GM18870 (cell line): Measurements from ENCODE around the gene LDLRAD4.
A peak's percentile ranks its signal among the peaks of the same experiment; 100 is the strongest.

Source experiments
- ATAC-seq: cut with Tn5 transposase; IDR thresholded peaks from one replicate; pipeline ENCODE4 v1.9.1; 2021; ENCODE audit warnings: moderate library complexity; ENCODE audit not compliant: unreplicated experiment

LDLRAD4 gene

DNA sequence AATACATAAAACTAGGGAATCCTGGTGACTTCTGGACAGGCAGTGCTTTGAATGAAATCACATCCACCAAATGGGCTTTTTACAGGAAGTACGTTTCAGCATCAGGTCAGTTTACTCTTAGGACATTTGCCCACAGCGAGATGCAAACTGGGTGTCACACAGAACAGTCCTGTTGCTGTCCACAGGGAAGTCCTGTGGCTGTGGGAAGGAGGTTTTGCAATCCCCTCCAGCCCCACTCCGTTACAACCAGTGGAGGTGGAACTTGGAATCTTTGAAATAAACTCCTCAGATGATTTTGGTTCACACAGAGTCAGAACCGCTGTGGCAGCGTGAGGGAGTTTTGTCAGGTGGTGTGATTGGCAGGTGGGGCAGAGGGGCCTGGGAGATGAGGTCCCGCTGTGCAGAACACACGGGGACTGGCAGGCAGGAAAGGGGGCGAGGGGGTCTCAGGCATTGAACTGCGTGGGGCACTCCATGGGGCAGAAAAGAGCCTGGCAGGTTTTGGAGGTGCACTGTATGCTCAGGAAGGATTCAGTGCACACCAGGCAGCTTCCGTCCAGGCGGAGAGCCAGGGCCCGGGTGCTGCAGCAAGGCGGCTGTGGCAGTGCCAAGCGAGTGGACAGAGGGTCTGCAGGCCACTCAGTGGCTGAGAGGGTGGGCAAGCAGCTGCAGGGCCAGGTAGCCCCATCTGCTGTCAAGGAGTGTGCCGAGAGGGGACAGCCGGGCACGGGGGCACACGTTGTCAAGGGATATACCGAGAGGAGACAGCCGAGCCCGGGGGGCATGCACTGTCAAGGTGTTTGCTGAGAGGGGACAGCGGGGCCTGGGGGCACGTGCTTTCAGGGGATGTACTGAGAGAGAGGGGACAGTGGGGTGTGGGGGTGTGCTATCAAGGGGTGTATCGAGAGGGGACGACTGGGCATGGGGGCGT, 148.7 kb downstream of the LDLRAD4 start:
- no peak for ATAC-seq

DNA sequence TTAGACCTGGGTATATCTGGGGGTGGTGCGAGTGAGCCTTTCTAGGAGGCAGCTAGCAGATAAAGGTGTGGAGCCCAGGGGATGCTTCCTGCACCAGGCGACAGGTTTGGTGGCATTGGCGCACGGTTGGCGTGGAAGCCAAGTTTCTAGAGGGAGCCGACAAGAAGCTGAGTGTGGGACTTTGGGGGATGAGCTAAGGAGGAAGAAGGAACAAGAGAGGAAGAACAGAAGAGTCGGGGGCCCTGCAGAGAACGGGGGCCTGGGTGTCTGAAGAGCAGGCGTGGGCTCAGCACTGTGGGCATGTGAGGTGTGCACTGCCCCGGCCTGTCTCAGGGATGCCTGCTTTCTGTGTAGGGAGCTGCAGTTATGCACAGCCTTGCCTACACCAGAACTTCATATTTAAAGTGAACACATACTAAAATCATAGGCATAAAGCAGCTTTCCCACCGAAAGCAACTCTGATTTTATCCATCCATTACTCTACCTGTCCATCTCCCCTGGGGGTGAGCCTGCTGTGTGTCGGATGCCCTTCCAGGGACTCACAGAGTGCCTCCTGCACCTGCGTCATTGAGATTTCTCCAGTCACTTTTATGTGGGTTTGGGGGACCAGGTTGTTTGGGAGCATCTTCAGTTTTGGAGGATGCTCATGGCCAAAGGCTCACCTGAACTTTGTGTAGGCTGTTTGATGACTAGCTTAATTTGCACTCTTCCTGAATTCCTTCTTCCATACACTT, 149.7 kb downstream of the LDLRAD4 start:
- ATAC-seq = no peak

DNA sequence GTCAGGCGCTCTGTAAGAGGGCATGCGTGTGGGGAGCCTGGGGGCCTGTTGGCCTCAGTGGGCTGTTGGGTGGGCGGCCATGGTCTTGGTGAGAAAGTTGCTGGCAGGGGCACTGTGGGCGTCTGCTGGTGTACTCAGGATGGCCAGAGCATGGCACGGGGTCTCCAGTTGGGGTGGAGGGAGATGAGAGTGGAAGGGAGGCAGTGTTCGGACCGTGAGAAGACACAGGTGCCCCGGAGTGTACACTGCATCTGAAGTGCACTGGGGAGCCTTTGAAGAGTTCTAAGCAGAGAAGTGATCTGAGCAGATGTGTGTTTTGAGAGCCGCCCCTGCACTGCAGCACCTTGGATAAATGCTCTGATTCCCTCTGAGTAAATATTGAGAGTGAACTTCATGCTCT, 150.8 kb downstream of the LDLRAD4 start:
- ATAC-seq = no peak

DNA sequence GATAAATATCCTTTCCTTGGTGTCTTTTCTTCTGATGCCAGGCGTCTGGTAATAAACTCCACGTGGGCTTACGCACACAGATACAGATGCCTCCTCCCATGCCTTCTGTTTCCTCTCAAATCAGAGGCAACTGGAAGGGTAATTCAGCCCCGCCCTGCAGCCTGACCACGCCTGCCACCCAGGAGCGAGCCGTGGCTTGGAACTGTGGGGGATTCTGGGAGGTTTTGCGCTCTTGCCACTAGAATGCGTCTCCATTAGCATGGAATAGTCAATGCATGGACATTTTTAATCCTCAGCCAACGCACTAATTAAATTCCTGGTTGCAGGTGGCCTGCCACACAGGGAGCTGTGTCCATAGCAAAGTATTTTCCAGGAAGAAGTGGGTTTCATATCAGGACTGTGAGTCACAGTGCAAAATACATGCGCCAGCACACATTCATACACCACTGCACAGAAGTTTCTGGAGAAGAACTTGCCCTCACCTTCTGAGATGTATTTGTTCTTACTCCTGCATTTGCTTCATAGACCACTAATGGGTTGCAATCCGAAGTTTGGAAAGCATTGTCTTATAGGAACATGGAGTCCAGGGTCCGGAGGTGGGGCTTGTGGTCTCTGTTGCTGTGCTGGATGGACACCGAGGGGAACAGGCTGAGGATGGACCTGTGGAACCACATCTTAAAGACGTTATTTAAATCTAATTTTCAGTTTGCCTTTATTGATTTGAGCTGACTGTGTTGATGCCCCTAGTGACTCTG, 151.4 kb downstream of the LDLRAD4 start:
- no peak for ATAC-seq

DNA sequence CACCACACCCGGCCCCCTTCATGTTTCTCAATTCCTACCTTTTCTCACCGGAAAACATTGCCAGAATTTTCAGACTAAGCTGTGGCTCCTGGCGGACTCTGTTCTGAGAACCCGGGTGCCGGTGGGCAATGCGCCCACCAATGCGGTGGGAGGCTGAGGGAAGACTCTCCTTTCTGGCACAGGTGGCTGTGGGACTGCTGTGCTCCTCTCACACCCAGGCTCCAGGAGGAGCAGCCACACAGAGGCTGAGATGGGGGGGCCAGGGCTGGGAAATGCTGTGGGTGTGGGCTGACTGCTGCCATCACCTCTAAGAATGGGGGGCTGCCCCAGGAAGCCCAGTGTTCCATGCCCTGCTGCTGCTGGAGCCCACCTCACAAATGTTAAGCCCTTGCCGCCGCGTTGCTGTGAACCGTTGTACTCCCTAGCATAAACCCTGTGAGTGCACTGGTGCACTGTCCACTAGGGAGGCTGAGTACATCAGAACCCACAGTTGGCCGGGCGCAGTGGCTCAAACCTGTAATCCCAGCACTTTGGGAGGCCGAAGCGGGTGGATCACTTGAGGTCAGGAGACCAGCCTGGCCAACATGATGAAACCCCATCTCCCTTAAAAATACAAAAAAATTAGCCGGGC, 152.6 kb downstream of the LDLRAD4 start:
- ATAC-seq = no peak

DNA sequence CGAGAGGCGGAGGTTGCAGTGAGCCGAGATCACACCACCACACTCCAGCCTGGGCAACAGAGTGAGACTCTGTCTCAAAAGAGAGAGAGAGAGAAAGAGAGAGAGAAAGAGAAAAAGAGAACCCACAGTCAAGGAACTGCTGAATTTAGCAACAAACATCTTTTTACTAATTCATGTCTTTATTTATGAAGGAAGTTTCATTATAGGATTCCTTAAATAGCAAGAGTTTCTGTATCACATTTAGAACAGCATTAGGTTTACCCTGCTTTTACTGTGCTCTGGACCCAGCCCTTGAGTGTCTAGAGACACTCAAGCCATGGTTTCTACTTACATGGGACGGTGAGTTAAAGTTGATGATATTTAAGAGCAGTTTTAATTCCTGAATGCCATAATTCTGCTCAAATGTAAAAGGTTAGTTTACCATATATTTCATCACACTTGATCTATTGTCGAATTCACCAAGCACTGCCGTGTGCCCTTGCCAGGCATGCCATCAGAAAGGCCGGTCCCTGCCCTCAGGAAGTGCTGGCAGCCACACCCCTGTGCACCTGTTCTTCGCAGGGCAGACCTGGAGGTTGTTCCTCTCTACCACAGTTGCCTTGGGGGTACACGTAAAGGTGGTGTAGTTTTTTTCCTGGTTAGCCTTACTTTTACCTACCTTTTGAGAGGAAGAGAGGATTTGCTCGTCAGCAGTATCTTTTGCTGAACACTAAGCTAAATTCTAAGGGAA, 153.3 kb downstream of the LDLRAD4 start:
- no peak for ATAC-seq

DNA sequence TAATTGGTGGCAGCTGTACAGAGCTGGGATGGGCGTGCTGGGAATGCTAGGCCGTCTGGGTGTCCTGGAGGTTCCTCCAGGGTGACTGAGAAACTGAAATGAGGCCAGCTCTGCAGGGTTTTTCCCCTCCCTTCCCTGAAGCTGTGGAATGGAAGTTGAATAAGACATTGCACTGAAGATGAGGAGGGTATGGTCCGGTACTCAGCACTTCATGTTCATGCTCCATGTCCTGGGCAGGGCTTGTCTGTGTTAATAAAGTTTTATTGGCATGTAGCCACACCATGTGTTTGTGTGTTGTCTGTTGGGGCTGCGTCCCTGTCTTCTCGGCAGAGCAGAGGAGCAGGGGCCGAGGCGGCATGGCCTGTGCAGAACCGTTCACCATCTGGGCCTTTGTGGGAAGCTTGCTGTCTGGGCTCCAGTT, 154.0 kb downstream of the LDLRAD4 start:
- no peak for ATAC-seq

DNA sequence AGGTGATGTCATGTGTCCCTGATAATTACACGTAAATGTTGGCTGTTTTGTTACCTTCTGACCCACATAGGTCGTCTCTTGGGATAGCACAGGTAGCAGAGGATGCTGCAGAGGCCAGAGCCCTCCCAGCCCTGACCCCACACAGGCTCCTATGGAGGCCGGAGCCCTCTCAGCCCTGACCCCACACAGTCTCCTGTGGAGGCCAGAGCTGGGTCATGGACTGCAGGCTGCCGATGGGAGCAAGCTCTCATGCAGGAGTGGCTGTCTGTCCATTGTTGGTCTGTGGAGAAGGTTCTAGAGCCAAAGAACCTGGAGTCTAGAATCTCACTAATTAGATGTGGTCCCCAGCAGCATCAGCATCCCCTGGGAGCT, 155.5 kb downstream of the LDLRAD4 start:
- ATAC-seq = no peak

DNA sequence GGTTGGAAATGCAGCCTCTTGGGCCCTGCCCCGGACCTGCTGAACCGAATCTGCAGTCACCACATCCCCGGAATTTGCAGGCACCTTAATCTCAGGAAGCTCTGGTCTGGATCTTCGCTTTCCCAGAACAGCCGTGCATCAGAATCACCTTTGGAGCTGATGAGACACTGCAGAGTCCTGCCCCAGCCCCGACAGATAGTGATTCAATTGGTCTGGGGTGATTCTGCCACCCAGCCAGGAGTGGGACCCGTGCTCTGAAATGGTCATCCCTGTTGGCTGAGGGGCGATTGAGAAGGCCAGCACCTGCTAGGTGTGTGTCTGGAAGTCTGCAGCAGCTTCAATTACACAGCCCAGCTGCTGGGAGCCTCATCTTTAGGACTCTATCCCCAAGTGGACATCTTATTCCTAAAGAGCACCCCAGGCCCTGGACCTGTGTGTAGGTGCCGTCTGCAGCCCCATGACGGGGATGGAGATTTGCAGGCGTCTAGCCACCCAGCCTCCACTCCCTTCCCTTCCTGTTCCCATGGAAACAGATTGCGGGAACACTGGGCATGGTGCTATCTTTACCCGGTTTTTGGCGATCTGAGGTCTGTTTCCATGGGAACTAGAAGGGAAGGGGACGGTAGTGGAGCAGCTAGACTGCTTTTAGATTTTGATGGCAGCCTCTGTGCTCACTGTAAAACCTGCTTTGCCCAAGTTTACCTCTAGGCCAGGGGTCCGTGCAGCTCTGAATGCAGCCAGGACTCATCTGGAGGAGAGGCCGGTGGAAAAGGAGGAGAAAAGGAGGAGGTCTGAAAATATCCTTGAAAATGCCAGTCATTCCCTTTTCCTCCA, 156.1 kb downstream of the LDLRAD4 start:
- no peak for ATAC-seq

DNA sequence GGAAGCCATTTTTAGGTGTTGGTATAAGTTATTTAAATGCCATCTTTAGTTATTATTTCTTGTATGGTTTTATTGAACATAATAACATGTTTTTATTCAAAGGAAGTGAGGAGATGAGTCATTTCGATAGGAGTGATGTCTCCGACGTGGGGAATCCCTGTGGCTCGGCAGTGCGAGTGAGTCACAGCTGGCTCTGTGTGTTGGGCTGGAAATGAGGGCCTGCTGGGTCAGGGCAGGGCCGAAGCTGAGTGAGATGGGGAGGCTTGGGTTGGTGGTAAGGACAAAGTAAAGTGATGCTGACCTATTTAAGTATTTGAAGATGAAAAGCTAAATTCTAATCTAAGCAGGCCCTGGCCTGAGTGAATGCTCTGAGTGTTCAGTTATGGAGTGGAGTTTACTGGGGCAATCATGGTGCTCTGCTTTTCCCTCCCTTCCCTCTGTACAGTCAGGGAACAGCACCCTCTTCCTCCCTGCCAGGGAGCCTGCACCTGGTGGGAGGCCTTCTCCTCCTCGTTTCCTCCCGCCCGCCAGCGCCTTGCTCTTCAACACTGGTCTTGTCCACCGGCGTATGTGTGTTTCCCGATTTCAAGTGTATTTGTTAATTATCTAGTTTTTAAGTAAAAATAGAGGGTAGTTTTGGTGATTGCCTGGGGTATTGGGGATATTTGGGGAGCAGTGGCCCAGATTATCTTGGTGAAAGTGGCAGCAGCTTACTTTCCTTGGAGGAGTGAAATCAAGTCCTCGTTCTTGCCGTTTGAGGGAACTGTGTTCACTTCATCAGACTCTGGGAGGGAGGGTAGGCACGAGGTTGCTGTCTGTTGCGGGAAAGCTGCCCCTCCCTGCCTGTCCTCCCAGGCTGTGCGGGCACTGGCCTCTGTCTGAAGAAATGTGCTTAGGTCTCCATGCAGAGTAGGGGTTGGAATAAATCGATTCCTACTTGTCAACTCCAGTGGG, 157.0 kb downstream of the LDLRAD4 start:
- peak; percentile 81 for ATAC-seq

DNA sequence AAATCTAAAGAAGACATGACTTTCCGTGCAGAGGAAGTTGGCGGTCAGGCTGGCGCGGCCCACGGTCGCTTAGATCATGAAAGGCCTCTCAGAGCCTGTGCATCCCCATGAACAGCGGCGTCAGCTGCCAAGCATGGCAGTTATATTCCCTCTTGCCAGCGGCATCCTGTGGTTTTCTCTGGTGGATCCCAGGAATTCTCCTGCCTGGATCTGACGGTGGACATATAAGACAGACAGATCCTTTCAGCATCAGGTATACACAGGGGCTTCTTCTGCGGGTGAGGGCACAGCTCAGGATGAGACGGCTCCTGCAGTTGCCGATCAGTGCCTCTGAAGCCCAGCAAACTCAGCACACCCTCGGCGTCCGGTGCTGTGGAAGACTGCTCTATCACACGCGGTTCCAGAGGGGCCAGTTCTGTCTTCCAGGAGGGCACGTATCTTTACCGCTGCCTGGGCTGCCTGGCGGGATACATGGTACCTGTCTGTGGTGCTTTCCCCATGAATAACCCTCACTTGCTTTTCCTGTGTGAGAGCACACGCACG, 157.8 kb downstream of the LDLRAD4 start:
- no peak for ATAC-seq

DNA sequence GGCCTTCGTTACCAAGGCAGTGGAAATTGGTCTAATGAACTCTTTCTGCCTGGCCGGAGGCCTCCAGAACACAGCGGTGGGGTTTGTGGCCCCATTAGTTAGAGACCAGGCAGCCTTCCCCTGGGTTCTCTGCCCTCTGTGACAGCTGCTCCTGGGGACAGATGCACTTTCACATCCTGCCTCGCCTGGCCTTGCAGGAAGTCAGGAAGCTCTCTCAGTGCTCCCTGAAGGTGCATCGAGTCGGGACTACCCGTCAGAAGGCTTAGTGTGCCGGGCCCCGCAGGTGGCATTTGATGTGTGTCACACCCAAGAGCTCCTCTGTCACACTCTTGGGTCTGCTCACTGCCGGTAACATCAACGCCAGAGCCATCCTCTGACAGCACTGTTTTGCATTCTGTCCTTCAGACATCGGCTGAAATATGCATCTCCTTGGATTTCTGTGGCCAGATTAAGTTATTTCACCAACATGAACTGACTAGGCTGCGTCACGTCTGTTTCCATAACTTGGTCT, 158.3 kb downstream of the LDLRAD4 start:
- ATAC-seq = peak; percentile 34

DNA sequence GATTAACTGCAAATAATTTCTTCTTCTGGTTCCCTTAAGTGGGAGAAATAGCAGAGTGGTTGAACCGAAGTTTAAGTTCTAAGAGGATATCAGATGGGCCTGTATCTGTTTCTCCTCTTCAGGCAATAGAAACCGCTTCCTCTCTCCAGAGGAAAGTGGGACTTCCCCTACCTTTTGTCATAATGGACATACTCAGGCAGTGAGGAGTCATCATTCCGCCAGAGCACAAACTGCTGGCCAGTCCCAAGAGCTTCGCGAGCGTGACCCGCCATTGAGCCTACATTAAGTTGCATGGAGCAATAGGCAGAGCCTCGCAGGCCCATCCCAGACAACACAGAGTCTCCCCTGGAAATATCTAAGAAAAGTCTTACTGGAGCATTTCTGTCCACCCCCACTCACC, 158.9 kb downstream of the LDLRAD4 start:
- no peak for ATAC-seq

DNA sequence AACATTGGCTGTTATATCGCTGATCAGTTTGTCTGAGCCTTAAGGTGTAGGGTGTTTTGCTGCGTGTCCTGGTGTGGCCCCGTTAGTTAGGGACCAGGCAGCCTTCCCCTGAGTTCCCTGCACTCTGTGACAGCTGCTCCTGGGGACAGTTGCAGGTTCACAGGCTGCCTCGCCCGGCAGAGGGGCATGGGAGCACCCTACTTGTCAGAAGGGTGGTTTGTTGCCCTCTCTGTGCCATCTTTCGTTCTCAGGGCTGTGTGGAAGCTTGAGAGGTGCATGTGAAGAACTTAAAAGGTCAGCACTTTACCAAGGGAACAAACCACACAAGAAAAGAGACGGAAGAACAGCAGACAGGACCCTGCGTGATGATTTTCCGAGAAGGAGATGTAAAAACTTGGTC, 159.6 kb downstream of the LDLRAD4 start:
- ATAC-seq = no peak

DNA sequence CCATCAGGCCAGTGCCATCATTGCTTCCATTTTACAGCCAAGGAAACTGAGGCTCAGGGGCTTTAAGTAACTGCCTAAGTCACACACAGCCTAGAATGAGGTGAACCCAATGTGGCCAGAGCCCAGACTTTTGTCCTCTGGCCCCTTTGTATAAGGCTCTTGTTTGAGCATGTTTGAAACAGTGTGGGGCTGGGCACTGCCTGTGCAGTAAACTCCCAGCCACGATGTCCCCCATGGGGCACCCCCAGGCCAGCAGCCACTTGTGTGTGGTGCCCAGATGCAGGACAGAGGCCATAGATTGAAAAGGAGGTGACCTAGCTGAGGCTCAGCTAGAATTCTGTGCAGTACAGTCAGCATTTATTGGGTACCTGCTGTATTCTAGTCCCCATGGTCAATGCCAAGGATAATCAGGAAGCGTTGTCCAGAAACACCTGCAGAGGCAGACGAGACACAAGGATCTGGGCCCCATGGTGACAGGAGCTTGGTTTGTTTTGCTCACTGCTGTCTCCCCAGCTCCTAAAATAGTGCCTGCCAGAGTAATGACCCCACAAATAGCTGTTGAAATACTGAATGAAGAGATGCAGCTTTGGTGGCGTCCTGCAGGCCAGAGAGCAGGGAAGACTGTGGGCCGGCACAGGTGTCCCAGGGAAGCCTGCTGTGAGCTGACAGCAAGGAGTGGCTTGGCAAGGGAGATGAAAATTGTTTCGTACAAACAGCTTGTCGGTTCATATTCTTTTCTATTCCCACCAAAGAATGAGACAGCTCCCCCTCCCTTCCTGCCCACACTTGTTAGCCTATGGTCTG, 160.7 kb downstream of the LDLRAD4 start:
- no peak for ATAC-seq

DNA sequence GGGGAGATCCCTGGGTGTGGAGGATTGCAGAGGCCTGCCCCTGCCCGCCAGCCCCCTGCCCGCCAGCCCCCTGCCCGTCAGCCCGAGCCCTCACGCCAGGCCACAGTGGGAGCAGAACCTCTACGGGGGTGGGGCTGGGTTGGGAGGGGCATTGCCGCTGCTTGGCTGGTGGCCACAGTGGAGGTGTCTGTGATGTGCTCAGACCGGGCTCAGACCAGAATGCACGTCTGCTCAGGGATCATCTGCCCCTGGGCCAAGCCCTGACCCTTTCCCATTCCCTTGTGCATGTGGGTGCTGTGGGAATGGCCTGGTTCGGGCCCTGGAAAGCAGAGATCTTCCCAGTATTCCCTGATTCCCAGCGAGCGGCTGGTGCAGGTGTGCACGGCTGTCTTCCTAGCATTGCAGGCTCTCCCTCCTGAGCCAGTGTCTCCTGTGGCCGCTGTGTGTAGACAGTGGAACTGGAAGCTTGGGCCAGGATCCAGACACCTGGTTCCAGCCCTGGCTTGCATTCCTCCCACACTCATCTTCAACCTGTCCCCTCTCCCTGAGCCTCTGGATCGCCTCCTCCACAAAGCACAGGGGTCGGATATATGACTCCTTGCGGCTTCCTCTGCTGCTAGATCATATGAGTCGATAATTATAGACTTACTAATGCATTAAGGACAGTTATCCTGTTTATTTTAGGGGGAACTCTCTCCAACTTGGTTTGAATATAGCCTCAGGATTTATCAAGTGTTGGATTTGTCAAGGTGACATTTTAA, 161.6 kb downstream of the LDLRAD4 start:
- no peak for ATAC-seq
